Vagina (tissue), 2 donors: ENCODE measurements around the gene NASP.

ENCODE experiments used
- POLR2A ChIP-seq, 2 donors: fragments of 450-650 bp; IDR thresholded peaks; one replicate each; pipeline ENCODE4 v1.6.1; 2017; ENCODE audit warnings: antibody characterized with exemption in 2 of 2, mild to moderate bottlenecking in 2 of 2, moderate library complexity in 2 of 2
- TF ChIP-seq, protein P1 (sequence below), 3 experiments: fragments of 450-650 bp in 2 of 3; fragments of 200-600 bp in 1 of 3; sonication (generic) in 1 of 3; IDR thresholded peaks; one replicate each; pipeline ENCODE4 v1.5.1; 2017 to 2019; ENCODE audit warnings: antibody characterized with exemption in 3 of 3, mild to moderate bottlenecking in 2 of 3, moderate library complexity in 2 of 3

GRCh38 chr1:45654540-45655280 lies 70.9 kb downstream of the NASP start:
- TF ChIP-seq POLR2A (IDR thresholded peaks at IDR 0.05): no peak
- TF ChIP-seq, protein P1, sequence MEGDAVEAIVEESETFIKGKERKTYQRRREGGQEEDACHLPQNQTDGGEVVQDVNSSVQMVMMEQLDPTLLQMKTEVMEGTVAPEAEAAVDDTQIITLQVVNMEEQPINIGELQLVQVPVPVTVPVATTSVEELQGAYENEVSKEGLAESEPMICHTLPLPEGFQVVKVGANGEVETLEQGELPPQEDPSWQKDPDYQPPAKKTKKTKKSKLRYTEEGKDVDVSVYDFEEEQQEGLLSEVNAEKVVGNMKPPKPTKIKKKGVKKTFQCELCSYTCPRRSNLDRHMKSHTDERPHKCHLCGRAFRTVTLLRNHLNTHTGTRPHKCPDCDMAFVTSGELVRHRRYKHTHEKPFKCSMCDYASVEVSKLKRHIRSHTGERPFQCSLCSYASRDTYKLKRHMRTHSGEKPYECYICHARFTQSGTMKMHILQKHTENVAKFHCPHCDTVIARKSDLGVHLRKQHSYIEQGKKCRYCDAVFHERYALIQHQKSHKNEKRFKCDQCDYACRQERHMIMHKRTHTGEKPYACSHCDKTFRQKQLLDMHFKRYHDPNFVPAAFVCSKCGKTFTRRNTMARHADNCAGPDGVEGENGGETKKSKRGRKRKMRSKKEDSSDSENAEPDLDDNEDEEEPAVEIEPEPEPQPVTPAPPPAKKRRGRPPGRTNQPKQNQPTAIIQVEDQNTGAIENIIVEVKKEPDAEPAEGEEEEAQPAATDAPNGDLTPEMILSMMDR (IDR thresholded peaks at IDR 0.05): no peak
